ENCODE data around the gene OOSP2. TPM values are rescaled to one million over a fixed set of nuclear protein-coding genes. Genes with fewer than 3 reads are reported as not detected.

The OOSP2 gene
- total RNA-seq, 3 donors from 2014 or later (not counting 1 experiment from before 2014, with no cell fraction given): not detected

GRCh38 chr11:60095477-60096120, 55.4 kb downstream of the OOSP2 start:
- no peaks in the 10 kb centered on the region for H3K4me1 ChIP-seq (ENCODE audit: control insufficient read depth, insufficient read depth, low read length)
- DNase-seq (no peak), ATAC-seq (no peak)
- H3K36me3 Mint-ChIP-seq: no peaks in the 10 kb centered on the region
- intact Hi-C loops (cut with micrococcal nuclease): no loop called here
- no peaks in the 10 kb centered on the region for H3K9me3 ChIP-seq (ENCODE audit: control insufficient read depth, insufficient read depth, low read length)
- H3K27ac Mint-ChIP-seq: no peak overlapping the region
- H3K4me3 ChIP-seq (ENCODE audit: low read length): no peak overlapping the region
- peaks cover 0 to 7% of the 10 kb centered on the region in 2 donors for H3K27me3 Mint-ChIP-seq (ENCODE audit: low read depth in 2 of 2)
- no peaks in the 10 kb centered on the region for H3K27me3 ChIP-seq (ENCODE audit: control insufficient read depth, insufficient read depth, low read length)
- H3K4me3 Mint-ChIP-seq: no peak overlapping the region
- H3K4me1 Mint-ChIP-seq: no peaks in the 10 kb centered on the region
- H3K9me3 Mint-ChIP-seq: no peaks in the 10 kb centered on the region
- TF ChIP-seq CTCF (IDR thresholded peaks at IDR 0.05): no peak
- H3K27ac ChIP-seq (ENCODE audit: low read length): no peak overlapping the region
- H3K36me3 ChIP-seq (ENCODE audit: control insufficient read depth, insufficient read depth, low read length): no peaks in the 10 kb centered on the region
- 69% methylated on average over 3 of the region's 4 CpGs for WGBS (ENCODE audit: insufficient coverage)

- WGBS (ENCODE audit: insufficient coverage): 100% methylated on average over 1 of the region's 1 CpG
- no peak overlapping the region for H3K4me3 ChIP-seq (ENCODE audit: low read length)
- Mint-ChIP-seq H3K4me1 (no peaks in the 10 kb centered on the region), H3K27ac (no peak overlapping the region), H3K36me3 (no peaks in the 10 kb centered on the region), H3K4me3 (no peak overlapping the region), H3K27me3 (ENCODE audit: low read depth in 2 of 2) (peaks cover 0 to 7% of the 10 kb centered on the region in 2 donors), H3K9me3 (no peaks in the 10 kb centered on the region)
- no peaks in the 10 kb centered on the region for H3K36me3 ChIP-seq (ENCODE audit: control insufficient read depth, insufficient read depth, low read length)
- no peaks in the 10 kb centered on the region for H3K27me3 ChIP-seq (ENCODE audit: control insufficient read depth, insufficient read depth, low read length)
- H3K9me3 ChIP-seq (ENCODE audit: control insufficient read depth, insufficient read depth, low read length): no peaks in the 10 kb centered on the region
- no peak overlapping the region for H3K27ac ChIP-seq (ENCODE audit: low read length)
- DNase-seq (no peak), ATAC-seq (no peak)
- no peaks in the 10 kb centered on the region for H3K4me1 ChIP-seq (ENCODE audit: control insufficient read depth, insufficient read depth, low read length)
- TF ChIP-seq CTCF (IDR thresholded peaks at IDR 0.05): no peak
- intact Hi-C loops (cut with micrococcal nuclease): no loop called here
These were observed 57.0 kb downstream of the OOSP2 start for GRCh38 chr11:60097189-60097588.

Other genes starting within 250 kb of the OOSP2 start
- gene MRPL16, start 229.6 kb upstream of the OOSP2 start, total RNA-seq: 10 to 100 TPM; 34.9 to 38.0 (median 37.5) TPM
- not detected for gene CBLIF, start 194.9 kb upstream of the OOSP2 start, total RNA-seq
- gene TCN1, start 173.9 kb upstream of the OOSP2 start, total RNA-seq: 10 to 100 TPM in 1 of 3 donors, under 1 TPM in 1, not detected in 1; 0.50 to 30.8 TPM
- not detected for gene OOSP3, start 161.6 kb upstream of the OOSP2 start, total RNA-seq
- under 1 TPM in 1 of 3 donors, not detected in 2; 0.48 TPM for gene OOSP1, start 102.0 kb upstream of the OOSP2 start, total RNA-seq
- not detected for gene OOSP4A, start 76.4 kb upstream of the OOSP2 start, total RNA-seq
- gene OOSP4B, start 23.2 kb upstream of the OOSP2 start, total RNA-seq: not detected
- 10 to 100 TPM in 1 of 3 donors, 1 to 10 TPM in 1, not detected in 1; 1.4 to 62.9 TPM for gene MS4A3, start 16.3 kb downstream of the OOSP2 start, total RNA-seq
- gene MS4A2, start 48.3 kb downstream of the OOSP2 start, total RNA-seq: 10 to 100 TPM in 1 of 3 donors, 1 to 10 TPM in 1, not detected in 1; 4.1 to 40.3 TPM
- gene MS4A6A, start 142.7 kb downstream of the OOSP2 start, total RNA-seq: 10 to 100 TPM in 2 of 3 donors, 1 to 10 TPM in 1; 1.8 to 27.2 (median 11.8) TPM
- gene MS4A4E, start 202.7 kb downstream of the OOSP2 start, total RNA-seq: 10 to 100 TPM in 1 of 3 donors, 1 to 10 TPM in 1, under 1 TPM in 1; 0.92 to 23.2 (median 1.8) TPM
- 1 to 10 TPM in 2 of 3 donors, under 1 TPM in 1; 0.71 to 1.6 (median 1.2) TPM for gene MS4A4A, start 240.3 kb downstream of the OOSP2 start, total RNA-seq